HEK293 (cell line): Measurements from ENCODE around the gene KIFC1.

Experiments used
- CTCF ChIA-PET: fragments of 350-600 bp; formaldehyde crosslinking; extraction: SDS; loops from one replicate; lab custom pipeline; 2021; ENCODE audit warnings: antibody characterized with exemption; lab: Yijun Ruan, JAX
- POLR2A ChIA-PET: fragments of 300-600 bp; formaldehyde crosslinking; extraction: SDS; loops from one replicate; lab custom pipeline; 2020; ENCODE audit warnings: antibody characterized with exemption, inconsistent platforms; lab: Yijun Ruan, JAX
- H3K27ac ChIP-seq: fragments of 200-500 bp; sonication (Bioruptor generic); 2 replicates; pipeline ENCODE4 v1.5.1; 2014; ENCODE audit warnings: low read depth, low read length, control low read depth, inconsistent platforms; ENCODE audit errors: extremely low read depth
- H3K36me3 ChIP-seq, 2 experiments: fragments of 200-500 bp in 1 of 2; sonication (Bioruptor generic) in 1 of 2; 1 replicate in 1 of 2; 2 replicates in 1 of 2; pipeline ENCODE4 v1.5.1; 2014 to 2017; ENCODE audit warnings: inconsistent platforms in 2 of 2, low read length in 2 of 2; ENCODE audit not compliant: control insufficient read depth in 2 of 2, insufficient read depth in 1 of 2
- H3K4me1 ChIP-seq: fragments of 200-500 bp; sonication (Bioruptor generic); 2 replicates; pipeline ENCODE4 v1.5.1; 2014; ENCODE audit warnings: mild to moderate bottlenecking, low read length, inconsistent platforms; ENCODE audit not compliant: control insufficient read depth, insufficient read depth
- H3K4me3 ChIP-seq: 2 replicates; pipeline ENCODE4 v1.5.1; 2011; ENCODE audit warnings: low read depth, mild to moderate bottlenecking, control low read depth, low read length, moderate library complexity
- H3K9me3 ChIP-seq: fragments of 200-500 bp; sonication (Bioruptor generic); 2 replicates; pipeline ENCODE4 v1.5.1; 2014; ENCODE audit warnings: low read depth, low read length, inconsistent platforms; ENCODE audit not compliant: control insufficient read depth, insufficient read depth
- EGR2 ChIP-seq: fragments of 450-650 bp; formaldehyde crosslinking; IDR thresholded peaks from 2 replicates; pipeline ENCODE4 v1.5.1; 2016; ENCODE audit warnings: low read depth, missing biosample characterization, missing genetic modification characterization
- GLIS1 ChIP-seq: fragments of 450-650 bp; formaldehyde crosslinking; IDR thresholded peaks from 2 replicates; pipeline ENCODE4 v1.5.1; 2016; ENCODE audit warnings: missing biosample characterization, missing genetic modification characterization
- KLF1 ChIP-seq: fragments of 450-650 bp; formaldehyde crosslinking; IDR thresholded peaks from 2 replicates; pipeline ENCODE4 v1.5.1; 2016; ENCODE audit warnings: missing biosample characterization, missing genetic modification characterization
- KLF16 ChIP-seq: fragments of 450-650 bp; formaldehyde crosslinking; IDR thresholded peaks from 2 replicates; pipeline ENCODE4 v1.5.1; 2017; ENCODE audit warnings: missing biosample characterization, missing genetic modification characterization
- OVOL3 ChIP-seq: fragments of 450-650 bp; formaldehyde crosslinking; IDR thresholded peaks from 2 replicates; pipeline ENCODE4 v1.5.1; 2016; ENCODE audit warnings: missing biosample characterization, missing genetic modification characterization
- PRDM1 ChIP-seq: fragments of 450-650 bp; formaldehyde crosslinking; IDR thresholded peaks from 2 replicates; pipeline ENCODE4; 2016; ENCODE audit warnings: missing biosample characterization, missing genetic modification characterization
- YY2 ChIP-seq: fragments of 450-650 bp; formaldehyde crosslinking; IDR thresholded peaks from 2 replicates; pipeline ENCODE4 v1.5.1; 2016; ENCODE audit warnings: missing biosample characterization, missing genetic modification characterization
- ZBTB17 ChIP-seq: fragments of 450-650 bp; formaldehyde crosslinking; IDR thresholded peaks from 2 replicates; pipeline ENCODE4 v1.5.1; 2016; ENCODE audit warnings: missing biosample characterization, missing genetic modification characterization
- ZBTB49 ChIP-seq: fragments of 450-650 bp; formaldehyde crosslinking; IDR thresholded peaks from 2 replicates; pipeline ENCODE4 v1.5.1; 2016; ENCODE audit warnings: missing biosample characterization, missing genetic modification characterization, low read depth
- ZFHX2 ChIP-seq: fragments of 450-650 bp; formaldehyde crosslinking; conservative IDR thresholded peaks from 2 replicates; pipeline ENCODE4 v1.5.1; 2016; ENCODE audit warnings: missing biosample characterization, missing genetic modification characterization
- ZIC2 ChIP-seq: fragments of 450-650 bp; formaldehyde crosslinking; IDR thresholded peaks from 2 replicates; pipeline ENCODE4 v1.5.1; 2016; ENCODE audit warnings: missing biosample characterization, missing genetic modification characterization
- ZNF112 ChIP-seq: fragments of 450-650 bp; formaldehyde crosslinking; IDR thresholded peaks from 2 replicates; pipeline ENCODE4 v1.5.0; 2017; ENCODE audit warnings: missing biosample characterization, missing genetic modification characterization
- ZNF174 ChIP-seq: fragments of 450-650 bp; formaldehyde crosslinking; IDR thresholded peaks from 2 replicates; pipeline ENCODE4 v1.5.0; 2017; ENCODE audit warnings: missing biosample characterization, mild to moderate bottlenecking, missing genetic modification characterization
- ZNF341 ChIP-seq: fragments of 450-650 bp; formaldehyde crosslinking; IDR thresholded peaks from 2 replicates; pipeline ENCODE4; 2016; ENCODE audit warnings: low read depth, missing biosample characterization, missing genetic modification characterization
- ZNF350 ChIP-seq: fragments of 450-650 bp; formaldehyde crosslinking; IDR thresholded peaks from 2 replicates; pipeline ENCODE4 v1.5.0; 2017; ENCODE audit warnings: missing biosample characterization, mild to moderate bottlenecking, missing genetic modification characterization
- ZNF48 ChIP-seq: fragments of 450-650 bp; formaldehyde crosslinking; IDR thresholded peaks from 2 replicates; pipeline ENCODE4 v1.5.1; 2016; ENCODE audit warnings: missing biosample characterization, missing genetic modification characterization
- ZNF548 ChIP-seq: fragments of 450-650 bp; formaldehyde crosslinking; IDR thresholded peaks from 2 replicates; pipeline ENCODE4 v1.5.1; 2016; ENCODE audit warnings: missing biosample characterization, missing genetic modification characterization
- ZNF555 ChIP-seq: fragments of 450-650 bp; formaldehyde crosslinking; conservative IDR thresholded peaks from 2 replicates; pipeline ENCODE4 v1.5.1; 2017; ENCODE audit warnings: missing biosample characterization, mild to moderate bottlenecking, missing genetic modification characterization, inconsistent platforms
- ZNF561 ChIP-seq: fragments of 450-650 bp; IDR thresholded peaks from 2 replicates; pipeline ENCODE4 v1.5.1; 2018; ENCODE audit warnings: missing biosample characterization, missing genetic modification characterization, borderline replicate concordance
- ZNF626 ChIP-seq: fragments of 450-650 bp; sonication (Bioruptor Pico); formaldehyde crosslinking; IDR thresholded peaks from 2 replicates; pipeline ENCODE4 v1.5.1; 2018; ENCODE audit warnings: missing biosample characterization, missing genetic modification characterization, inconsistent platforms
- ZNF645 ChIP-seq: fragments of 450-650 bp; formaldehyde crosslinking; IDR thresholded peaks from 2 replicates; pipeline ENCODE4; 2016; ENCODE audit warnings: missing biosample characterization, missing genetic modification characterization
- ZNF660 ChIP-seq: fragments of 450-650 bp; IDR thresholded peaks from 2 replicates; pipeline ENCODE4 v1.5.1; 2018; ENCODE audit warnings: missing biosample characterization, mild to moderate bottlenecking, missing genetic modification characterization
- ZNF701 ChIP-seq: fragments of 450-650 bp; formaldehyde crosslinking; IDR thresholded peaks from 2 replicates; pipeline ENCODE4 v1.5.1; 2016; ENCODE audit warnings: missing biosample characterization, missing genetic modification characterization
- ZNF843 ChIP-seq: fragments of 450-650 bp; formaldehyde crosslinking; IDR thresholded peaks from 2 replicates; pipeline ENCODE4 v1.5.1; 2016; ENCODE audit warnings: missing biosample characterization, missing genetic modification characterization
- TF ChIP-seq, protein P1 (sequence below): fragments of 450-650 bp; formaldehyde crosslinking; IDR thresholded peaks from 2 replicates; pipeline ENCODE4 v1.5.1; 2016; ENCODE audit warnings: missing biosample characterization, missing genetic modification characterization, borderline replicate concordance
- TF ChIP-seq, protein P2 (sequence below): fragments of 450-650 bp; formaldehyde crosslinking; IDR thresholded peaks from 2 replicates; pipeline ENCODE4 v1.5.1; 2017; ENCODE audit warnings: missing biosample characterization, missing genetic modification characterization

Gene KIFC1

GRCh38 chr6:33431880-33432541 lies 40.4 kb downstream of the KIFC1 start:
- CTCF ChIA-PET: interaction anchor here (0.6 to 2.7 kb wide), 4 partner anchors 13 to 160 kb away, joined by 3 to 13 read pairs (median 4); partner anchors contain the start of genes CUTA, RPS18, SYNGAP1 and VPS52
- POLR2A ChIA-PET: interaction anchor here (0.6 to 1.7 kb wide), 3 partner anchors 10 to 22 kb away, joined by 4 to 20 read pairs (median 5); partner anchors contain the start of gene ZBTB9
- H3K4me1 ChIP-seq: peaks cover 10% of the 10 kb centered on the region
- TF ChIP-seq ZNF626 (tag by site-specific recombination) (no peak), GLIS1 (tag by site-specific recombination) (no peak), ZFHX2 (tag by site-specific recombination) (peak; percentile 76), YY2 (tag by site-specific recombination) (no peak), ZNF660 (tag by site-specific recombination) (no peak), OVOL3 (no peak), ZNF48 (no peak), ZNF112 (tag by site-specific recombination) (no peak), ZNF350 (tag by site-specific recombination) (no peak), ZNF555 (tag by site-specific recombination) (no peak), ZNF341 (no peak), PRDM1 (tag by site-specific recombination) (peak; percentile 77), ZBTB17 (no peak), ZIC2 (tag by site-specific recombination) (peak; percentile 19; the same call in 1 of the 2 replicates), EGR2 (peak; percentile 51; the same call in 1 of the 2 replicates), ZNF561 (tag by site-specific recombination) (no peak), ZNF701 (tag by site-specific recombination) (no peak), ZNF843 (tag by site-specific recombination) (no peak), KLF1 (no peak), KLF16 (tag by site-specific recombination) (no peak), ZNF548 (no peak), ZNF174 (no peak), ZNF645 (tag by site-specific recombination) (no peak), ZBTB49 (tag by site-specific recombination) (no peak)
- TF ChIP-seq, protein P1, sequence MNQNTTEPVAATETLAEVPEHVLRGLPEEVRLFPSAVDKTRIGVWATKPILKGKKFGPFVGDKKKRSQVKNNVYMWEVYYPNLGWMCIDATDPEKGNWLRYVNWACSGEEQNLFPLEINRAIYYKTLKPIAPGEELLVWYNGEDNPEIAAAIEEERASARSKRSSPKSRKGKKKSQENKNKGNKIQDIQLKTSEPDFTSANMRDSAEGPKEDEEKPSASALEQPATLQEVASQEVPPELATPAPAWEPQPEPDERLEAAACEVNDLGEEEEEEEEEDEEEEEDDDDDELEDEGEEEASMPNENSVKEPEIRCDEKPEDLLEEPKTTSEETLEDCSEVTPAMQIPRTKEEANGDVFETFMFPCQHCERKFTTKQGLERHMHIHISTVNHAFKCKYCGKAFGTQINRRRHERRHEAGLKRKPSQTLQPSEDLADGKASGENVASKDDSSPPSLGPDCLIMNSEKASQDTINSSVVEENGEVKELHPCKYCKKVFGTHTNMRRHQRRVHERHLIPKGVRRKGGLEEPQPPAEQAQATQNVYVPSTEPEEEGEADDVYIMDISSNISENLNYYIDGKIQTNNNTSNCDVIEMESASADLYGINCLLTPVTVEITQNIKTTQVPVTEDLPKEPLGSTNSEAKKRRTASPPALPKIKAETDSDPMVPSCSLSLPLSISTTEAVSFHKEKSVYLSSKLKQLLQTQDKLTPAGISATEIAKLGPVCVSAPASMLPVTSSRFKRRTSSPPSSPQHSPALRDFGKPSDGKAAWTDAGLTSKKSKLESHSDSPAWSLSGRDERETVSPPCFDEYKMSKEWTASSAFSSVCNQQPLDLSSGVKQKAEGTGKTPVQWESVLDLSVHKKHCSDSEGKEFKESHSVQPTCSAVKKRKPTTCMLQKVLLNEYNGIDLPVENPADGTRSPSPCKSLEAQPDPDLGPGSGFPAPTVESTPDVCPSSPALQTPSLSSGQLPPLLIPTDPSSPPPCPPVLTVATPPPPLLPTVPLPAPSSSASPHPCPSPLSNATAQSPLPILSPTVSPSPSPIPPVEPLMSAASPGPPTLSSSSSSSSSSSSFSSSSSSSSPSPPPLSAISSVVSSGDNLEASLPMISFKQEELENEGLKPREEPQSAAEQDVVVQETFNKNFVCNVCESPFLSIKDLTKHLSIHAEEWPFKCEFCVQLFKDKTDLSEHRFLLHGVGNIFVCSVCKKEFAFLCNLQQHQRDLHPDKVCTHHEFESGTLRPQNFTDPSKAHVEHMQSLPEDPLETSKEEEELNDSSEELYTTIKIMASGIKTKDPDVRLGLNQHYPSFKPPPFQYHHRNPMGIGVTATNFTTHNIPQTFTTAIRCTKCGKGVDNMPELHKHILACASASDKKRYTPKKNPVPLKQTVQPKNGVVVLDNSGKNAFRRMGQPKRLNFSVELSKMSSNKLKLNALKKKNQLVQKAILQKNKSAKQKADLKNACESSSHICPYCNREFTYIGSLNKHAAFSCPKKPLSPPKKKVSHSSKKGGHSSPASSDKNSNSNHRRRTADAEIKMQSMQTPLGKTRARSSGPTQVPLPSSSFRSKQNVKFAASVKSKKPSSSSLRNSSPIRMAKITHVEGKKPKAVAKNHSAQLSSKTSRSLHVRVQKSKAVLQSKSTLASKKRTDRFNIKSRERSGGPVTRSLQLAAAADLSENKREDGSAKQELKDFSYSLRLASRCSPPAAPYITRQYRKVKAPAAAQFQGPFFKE (tag by site-specific recombination): no peak
- TF ChIP-seq, protein P2, sequence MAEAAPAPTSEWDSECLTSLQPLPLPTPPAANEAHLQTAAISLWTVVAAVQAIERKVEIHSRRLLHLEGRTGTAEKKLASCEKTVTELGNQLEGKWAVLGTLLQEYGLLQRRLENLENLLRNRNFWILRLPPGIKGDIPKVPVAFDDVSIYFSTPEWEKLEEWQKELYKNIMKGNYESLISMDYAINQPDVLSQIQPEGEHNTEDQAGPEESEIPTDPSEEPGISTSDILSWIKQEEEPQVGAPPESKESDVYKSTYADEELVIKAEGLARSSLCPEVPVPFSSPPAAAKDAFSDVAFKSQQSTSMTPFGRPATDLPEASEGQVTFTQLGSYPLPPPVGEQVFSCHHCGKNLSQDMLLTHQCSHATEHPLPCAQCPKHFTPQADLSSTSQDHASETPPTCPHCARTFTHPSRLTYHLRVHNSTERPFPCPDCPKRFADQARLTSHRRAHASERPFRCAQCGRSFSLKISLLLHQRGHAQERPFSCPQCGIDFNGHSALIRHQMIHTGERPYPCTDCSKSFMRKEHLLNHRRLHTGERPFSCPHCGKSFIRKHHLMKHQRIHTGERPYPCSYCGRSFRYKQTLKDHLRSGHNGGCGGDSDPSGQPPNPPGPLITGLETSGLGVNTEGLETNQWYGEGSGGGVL (tag by site-specific recombination): peak; percentile 52

More at GRCh38 chr6:33431880-33432541, 40.4 kb downstream of the KIFC1 start:
- Histone ChIP-seq H3K9me3 (no peaks in the 10 kb centered on the region), H3K4me3 (no peak overlapping the region), H3K36me3 (peaks cover 5 to 19% of the 10 kb centered on the region in 2 experiments; a peak in 2 of 3 replicates), H3K27ac (no peak overlapping the region)
